Activated CD4-positive, alpha-beta T cell treated with anti-CD3 and anti-CD28 coated beads for 1 hour (primary cell): ENCODE results near the gene GPC3.

Experiments
- DNase-seq: peaks from one replicate; pipeline ENCODE4 v3.0.0-alpha.2; 2020

GPC3 gene

DNA sequence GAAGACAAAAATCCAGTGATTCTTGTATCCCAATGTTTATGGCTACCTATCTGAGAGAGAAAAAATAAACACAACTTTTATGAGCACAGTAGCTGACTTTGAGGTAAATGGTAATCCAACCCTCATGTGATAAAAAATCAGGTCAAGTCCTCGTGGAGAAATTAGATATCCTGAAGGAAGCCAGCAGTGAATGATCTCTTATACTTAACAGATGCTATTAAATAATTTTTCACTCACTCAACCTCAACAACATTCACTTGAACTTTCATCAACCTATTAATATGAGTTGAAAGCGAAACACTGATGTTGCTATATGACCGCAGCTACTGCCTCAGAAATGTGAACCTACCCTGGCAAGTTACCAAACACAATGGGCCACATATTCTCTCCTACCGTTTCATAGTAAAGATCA, 105.4 kb downstream of the GPC3 start:
- DNase-seq, result no peak

DNA sequence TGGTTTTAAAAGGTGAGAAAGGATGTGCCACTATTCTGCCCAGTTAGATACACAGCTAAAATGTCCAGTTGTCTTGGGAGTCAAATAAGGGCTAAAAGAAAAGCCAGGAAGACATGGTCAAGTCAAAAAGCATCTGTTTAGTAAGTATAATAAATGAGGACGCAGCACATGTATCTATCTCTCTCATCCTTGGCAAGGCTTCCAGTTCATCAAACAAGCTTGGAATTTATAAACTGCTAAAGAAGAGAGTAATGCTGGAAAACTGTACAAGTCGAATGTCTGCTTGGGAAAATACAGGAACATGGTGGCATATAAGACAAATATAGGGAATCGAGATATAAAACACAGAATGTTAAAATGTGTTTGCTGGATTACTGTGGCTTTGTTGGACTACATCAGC, 106.7 kb downstream of the GPC3 start:
- no peak for DNase-seq

DNA sequence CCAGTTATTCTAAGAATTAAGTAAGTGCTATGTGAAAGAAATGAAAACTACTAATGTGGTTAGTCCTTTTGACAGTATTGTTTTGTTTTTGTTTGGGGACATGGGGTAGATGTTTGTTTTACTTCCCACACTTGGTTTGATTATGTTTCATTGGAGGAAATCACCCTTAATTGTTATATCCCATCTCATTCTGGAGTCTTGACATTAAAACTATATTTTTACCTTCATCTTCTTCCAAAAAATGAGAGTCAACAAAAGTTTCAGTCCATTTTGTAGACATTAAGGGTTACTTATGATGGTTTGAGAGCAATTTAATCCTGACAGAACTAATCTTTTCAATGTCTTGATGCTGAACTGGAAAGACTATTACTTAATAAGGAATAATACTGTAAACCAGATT, 108.7 kb downstream of the GPC3 start:
- no peak for DNase-seq

DNA sequence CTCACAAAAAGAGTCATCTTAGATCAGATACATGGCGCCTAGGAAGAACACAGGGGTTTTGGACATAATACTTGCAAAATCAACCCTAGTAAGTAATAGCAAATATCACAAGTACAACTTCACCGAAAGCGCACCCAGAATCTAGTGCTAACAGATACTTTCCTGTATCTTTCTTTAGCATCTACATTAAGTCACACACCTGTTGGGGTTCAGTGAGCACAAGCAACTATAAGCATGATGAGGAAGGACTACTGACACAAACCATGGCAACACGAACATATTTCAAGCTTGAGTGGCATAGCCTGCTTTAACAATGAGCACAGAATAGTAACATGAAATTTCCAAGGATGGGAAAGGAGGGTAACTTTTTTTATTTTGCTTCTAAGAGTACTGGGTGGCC, 116.1 kb downstream of the GPC3 start:
- DNase-seq, result no peak

DNA sequence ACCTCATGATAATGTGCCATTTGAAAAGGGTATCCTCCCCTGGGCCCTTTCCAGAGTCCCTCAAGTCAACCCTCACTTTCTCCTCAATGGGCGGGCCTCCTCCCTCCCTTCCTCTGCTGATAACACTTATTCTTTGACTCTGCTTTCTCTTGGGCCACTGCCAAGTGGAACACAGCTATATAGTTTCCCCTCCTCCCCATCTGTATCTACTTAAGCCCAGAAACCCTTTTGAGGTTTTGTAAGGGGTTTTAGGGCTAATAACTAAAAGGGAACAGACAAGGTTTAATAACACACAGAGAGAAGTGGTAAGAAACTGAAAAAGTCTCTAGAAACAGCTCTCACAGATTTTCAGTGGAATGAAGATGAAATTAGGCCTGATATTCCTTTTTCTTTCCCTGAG, 116.7 kb downstream of the GPC3 start:
- no peak for DNase-seq

DNA sequence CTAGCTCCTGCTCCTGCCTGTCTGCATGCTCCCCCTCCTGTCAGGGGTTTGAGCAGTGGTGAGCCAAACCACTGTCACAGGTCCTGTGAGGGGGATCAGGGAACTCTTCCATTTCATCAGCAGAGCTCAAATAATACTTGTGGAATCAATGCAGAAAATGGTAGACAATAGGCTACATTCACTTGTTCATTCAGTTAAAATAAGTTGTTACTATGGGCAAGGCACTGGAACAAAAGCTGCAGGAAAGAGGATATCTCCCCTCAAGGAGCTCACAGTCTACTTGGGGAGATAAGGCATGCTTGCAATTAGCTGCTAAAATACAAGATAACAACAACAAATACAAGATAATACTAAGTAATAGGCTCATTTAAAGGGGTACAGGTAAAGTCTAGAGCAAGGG, 117.1 kb downstream of the GPC3 start:
- no peak for DNase-seq

DNA sequence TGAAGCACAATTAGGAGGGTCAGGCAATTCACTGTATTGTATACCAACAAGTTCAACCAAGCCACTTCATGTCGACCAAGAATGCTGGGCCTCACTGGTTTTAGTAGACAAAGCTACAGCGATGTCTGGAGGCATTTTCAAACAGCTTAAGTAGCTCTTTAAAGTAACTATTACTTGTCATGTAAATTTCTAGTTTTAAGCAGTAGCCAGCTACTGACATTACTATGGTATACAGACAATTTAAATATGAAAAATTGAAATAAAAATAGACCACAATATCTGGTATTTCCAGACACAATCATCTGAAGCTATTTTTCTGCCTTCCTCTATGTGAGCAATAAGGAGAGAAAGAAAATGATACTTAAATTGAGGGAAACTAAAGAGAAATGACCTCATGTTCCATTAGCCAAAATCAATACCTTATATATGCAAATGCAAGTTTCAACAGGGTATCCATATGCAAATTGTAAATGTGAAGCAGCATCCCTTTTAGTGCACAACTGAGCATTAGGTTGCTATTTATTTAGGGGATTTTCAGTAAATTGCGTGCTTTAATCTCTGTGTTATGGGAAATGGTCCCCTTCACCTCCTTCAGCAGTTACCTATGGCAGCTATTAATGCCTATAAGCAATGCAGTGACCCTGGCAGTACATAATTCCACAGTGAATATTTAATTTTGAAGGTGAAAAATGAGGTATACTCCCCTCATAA, 119.5 kb downstream of the GPC3 start:
- no peak for DNase-seq

DNA sequence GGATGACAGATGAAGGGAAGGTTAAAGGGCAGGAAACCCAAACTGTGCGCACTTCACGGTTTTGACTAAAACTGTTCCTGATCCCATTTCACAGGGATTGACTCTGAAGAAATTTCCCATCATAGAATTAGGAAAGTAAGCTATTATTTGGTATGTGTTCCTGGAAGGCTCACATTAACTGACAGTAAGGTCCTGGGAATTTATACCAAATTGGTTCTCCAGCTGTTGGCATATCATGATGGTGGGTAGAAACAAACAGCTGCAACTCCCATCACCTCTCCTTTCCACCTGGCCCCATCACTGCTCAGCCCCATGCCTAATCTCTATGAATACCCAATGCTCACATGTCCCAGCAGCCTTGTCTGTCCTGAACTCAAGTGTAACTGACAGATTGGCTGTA, 121.2 kb downstream of the GPC3 start:
- no peak for DNase-seq

DNA sequence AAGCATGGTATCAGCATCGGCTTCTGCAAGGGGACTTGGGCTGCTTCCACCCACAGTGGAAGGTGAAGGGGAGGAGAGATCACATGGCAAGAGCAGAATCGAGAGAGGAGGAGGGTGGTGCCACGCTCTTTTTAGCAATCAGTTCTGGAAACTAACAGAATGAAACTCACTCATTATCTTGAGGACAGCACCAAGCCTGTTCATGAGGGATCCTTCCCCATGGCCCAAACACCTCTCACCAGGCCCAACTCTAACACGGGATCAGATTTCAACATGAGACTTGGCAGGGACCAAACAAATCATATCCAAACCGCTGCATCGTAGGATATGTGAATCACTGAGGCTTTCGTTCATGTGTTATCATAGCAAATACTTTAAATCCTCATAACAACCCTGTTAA, 125.5 kb downstream of the GPC3 start:
- DNase-seq, result no peak

DNA sequence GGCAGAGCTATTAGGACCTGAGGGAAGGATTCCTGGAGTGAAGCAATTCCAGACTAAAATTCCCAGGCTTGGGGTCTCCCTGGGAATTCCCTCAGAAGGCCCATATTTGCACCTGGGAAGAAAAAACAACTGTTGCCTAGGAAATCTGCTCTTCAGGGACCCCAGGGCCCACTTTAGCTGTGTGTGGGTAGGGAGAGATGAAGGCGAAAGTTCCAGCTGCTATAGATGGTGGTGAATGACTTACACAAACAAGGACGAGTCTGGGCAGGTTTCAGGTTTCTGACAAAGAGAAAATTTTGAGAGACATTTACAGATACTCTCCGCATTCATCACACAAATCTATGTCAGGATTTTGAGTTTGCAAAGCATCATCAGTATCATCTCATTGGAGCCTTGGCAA, 126.1 kb downstream of the GPC3 start:
- no peak for DNase-seq

DNA sequence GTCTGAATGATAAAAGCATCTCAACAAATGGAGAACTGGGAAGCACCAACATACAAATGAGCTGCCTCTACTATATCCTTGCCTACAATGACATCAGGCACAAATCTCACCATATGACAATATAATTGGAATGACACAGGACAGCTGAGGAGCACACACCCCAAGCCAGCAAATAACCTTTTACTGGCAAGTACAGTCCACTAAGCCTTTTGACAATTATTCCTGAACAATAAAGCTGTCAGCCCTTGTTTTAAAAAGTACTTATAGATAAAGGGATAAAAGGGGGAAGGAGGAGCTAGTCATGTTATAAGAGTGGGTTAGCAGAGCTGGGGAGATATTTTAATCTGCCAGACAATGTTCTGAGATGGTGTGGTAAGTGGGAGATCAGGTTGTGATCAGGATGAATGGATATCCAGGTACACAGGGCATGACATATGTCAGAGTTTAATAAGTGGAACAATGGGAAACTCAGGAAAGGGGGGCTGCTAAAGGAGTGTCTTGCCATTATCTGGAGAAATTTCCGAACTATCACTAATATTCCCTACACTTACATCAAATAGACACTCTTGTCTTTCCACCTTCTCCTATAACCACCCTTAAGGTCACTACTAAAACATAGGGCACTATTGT, 127.6 kb downstream of the GPC3 start:
- DNase-seq, result no peak

DNA sequence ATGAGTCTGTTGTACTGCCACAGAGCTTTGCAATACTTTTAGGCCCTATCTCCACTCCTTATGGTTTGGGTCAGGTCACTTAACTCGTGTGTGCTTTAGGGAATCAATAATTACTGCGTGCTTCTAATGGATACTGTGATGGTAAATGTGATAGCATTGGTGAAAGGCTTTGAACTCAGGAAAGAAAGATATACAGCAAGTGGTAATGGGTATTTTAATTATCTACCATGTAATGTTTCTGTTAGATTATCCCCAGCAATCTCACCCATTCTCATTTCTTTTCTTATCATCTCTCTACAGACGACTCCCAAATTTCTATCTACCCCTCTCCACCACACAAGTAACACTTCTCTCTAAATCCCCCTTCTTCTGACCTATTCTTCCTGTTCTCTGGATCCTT, 128.6 kb downstream of the GPC3 start:
- DNase-seq, result no peak

DNA sequence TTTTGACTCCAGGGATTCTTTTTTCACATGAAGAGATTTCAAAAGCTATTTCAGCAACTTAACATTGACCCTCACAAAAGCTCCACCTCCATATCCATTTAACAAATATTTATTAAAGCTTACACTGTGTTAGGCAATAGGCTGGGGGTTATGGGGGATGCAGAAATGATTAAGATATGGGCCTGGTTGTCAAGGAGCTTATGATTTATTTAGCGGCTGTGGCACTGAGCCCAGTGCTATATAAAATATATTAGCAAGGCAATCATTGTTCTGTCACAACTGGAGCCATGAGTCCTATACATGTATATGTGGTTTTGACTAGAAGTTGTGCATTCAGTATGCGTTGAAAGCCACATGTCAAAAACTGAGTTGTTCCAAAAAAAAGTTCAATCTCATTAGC, 131.1 kb downstream of the GPC3 start:
- no peak for DNase-seq

DNA sequence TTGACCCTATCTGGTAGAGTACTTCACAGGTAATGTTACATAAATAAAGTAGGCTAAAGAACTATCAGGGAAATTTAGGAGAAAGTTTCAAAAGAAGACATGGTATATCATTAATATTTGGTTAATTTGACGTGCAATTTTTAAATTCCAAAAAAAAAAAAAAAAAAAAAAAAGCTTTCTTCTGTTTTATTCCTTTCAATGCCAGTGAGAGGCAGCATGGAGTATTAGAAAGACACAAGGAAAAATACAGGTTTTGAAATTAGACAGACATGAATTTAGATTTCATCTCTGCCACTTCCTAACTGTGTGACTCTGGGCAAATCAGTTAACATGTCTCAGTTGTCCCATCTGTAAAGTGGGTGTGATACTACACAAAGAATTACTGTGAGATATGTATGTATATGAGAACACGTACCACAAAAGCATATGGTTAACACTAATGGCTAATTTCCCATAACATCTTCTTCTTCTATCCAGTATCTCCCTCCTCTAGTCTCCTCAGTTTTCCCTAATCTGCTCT, 132.5 kb downstream of the GPC3 start:
- no peak for DNase-seq

DNA sequence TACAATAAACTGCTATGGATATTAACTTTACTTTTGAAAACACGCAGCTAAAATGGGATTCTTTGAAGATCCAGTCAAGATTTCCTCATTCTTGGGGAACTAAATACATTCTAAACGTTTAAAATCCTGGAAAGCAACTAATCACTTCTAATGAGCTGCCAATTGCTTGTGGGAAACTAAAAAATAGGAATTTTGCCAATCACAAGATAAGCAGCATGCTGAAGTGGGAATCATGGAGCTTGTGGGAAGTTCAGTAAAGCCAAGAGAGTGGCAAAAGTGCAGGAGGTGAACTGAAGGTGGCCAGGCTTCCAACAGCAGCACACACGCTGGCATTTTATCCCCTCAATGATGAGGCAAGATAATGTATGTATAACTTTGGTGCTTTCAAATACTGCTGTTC, 133.0 kb downstream of the GPC3 start:
- no peak for DNase-seq

DNA sequence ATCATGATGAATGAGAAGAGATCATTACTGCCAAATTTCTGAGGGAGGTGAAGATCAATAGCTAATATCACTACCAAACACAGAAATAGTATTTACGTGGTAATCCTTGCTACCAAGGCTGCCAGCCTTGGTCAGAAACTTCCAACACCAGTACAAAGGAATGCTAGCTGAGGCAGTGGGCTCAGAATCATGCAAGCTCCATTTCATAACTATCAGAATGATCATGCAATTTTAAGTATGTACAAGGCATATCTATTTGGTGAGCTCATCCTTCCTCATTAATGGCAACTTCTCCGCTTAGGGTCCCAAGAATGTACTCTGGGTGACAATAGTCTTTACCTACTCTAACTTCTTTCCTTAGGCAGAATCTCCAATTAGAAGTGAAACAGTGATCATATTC, 135.0 kb downstream of the GPC3 start:
- DNase-seq, result no peak

DNA sequence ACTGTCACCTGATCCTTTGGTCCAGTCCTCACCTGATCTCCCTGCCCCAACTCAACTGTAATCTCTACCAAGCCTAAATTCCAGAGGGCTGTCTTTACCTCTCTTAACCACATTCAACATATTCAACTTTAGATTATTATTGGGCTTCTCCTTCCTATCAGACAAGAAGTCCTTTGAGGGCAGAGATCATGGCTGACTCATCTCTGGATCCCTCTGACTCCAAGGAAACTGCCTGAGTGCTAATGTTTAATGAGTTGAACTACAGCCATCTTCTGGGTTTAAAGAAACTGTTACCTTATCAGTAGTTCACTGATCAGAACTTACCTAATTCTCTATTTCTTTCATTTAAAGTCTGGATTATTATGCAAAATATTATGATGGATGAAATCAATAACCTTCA, 135.7 kb downstream of the GPC3 start:
- DNase-seq, result no peak

DNA sequence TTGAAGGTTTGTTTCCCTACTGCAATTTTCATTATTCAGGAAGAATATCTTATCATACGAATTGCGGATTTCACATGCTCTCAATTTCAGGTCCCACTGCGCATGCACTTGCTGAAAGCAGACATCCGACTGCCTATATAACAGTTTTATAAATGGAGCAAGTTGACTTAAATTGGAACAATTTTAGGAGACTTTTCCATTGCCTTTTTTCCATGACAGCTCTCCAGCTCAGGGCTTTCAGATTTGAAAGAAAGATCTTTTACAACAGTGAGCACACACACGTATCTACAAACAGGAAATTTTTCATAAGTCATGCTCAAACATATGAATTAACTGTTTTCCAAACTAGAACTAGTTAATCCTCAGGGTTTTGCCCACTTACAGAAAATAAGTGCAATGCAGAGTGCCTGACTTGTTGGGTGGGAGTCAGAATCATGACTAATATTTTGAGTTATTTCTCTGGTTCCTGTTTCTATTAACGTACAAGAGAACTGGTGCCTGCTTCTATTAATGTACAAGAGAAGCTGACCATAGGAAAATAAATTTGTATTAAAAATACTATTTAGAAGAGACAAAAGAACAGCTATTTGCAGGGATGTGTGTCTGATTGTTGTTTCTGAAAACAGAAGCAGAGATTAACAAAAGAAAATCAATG, 137.9 kb downstream of the GPC3 start:
- no peak for DNase-seq

DNA sequence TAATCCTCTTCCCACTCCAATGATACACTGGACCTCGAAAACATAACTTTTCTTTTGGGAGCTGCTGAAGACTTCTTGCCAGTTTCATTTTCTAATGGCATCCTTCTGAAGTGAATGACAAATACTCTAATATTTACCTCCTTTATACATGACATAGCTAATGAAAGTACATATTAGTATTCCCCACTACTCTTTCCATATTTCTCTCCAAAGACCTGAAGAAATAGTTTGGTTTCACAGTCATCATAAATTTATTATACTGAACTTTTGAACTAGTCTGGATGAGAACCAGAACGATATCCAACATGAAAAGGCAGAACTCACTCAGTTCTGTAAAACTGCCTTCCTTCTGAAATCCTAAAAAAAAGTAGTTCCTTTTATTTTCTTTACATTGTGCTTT, 139.1 kb downstream of the GPC3 start:
- no peak for DNase-seq

DNA sequence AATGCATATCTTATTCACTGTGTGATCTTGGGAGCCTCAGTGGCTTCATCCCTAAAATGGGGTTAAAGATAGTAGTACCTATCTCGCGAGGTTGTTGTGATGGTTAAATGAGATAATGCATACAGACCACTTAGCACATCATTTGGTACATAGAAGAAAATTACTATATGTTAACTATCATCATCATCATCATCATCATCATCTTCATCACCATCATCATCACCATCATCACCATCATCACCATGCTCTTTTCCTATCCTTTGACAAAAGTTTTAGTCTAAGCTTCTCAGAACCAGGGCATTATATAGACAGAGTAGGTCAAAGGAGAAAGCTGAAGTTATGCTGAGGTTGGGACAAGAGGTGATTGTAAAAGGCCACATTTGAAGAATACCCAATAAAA, 145.0 kb downstream of the GPC3 start:
- DNase-seq, result no peak

DNA sequence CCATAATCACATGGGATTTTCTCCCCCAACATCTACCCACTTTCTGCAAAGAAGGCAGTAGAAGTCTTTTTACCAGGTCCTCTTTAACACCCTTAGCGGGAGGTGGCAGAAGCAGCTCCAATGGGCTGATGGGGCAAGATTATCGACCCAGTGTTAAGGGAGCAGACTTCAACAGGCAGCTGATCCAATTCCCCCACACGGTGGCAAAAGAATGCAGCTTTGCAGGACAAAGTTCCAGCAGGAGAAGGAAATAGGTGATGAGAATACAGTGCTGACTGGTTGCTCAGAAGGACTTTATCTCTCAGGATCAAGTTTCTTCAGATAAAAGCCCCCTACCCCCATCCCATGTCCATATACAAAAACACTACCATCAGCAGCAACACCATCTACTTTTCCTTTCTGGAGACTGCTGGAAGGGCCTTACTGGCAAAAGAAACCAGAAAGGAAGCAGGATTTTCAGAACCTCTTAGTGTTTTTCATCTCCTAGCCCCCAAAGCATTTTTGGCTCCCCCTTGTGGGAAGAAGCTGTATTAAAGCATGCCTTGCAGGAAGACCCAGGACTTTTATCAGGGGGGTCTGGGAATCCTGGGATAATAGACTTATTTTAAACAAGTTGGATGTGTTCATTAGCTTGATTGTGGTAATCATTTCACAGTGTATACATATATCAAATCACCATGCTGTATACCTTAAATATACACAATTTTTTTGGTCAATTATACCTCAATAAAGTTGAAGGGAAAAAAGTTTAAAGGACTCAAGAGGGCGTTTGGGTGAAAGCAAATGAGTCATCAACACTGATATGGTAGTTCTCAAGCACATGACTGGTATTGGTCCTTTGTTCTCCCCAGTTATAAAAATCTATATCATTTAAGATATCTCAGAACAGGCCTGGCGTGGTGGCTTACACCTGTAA, 146.4 kb downstream of the GPC3 start:
- no peak for DNase-seq

DNA sequence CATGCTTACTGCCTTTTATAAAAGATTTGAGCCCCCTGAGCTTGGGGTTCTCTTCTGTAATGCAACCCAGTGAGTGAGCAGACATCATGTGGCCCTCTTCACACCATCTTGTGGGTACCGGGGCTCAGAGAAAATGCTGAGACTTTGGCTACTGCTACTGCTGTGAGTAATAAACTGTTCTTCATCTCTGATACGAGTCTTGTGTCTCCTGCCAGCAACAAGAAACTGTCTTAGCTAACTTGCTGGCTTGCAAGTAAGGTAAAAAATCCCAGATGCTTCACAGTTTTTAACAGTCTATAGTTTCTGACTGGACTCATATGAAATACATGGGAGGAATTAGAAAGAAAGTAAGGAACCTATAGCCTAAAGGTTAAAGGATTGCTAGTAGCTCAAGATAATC, 148.3 kb downstream of the GPC3 start:
- no peak for DNase-seq

DNA sequence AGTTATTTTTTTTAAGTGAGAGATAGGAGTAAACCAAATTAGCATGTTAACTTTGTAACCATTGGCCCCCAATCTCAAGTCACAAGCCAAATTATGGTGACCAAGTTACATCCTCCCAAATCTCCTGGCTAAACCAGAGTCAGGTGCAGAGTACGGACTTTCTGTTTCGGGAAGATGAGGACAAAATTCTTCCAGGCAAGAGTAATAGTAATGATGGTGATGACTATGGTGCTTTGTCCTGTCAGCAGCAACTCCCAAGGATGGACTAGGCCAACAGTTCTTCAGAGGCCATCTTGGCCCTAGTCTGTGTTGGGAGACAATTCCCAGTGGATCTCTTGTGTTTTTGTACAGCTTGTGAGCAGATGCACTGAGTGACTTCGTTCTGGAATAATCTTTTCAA, 148.8 kb downstream of the GPC3 start:
- no peak for DNase-seq
